T-helper 17 cell (primary cell): Measurements from ENCODE around the gene TMEM238L. TPM values are rescaled to one million over a fixed set of nuclear protein-coding genes. Genes with fewer than 3 reads are reported as not detected.
A peak's percentile ranks its signal among the peaks of the same experiment; 100 is the strongest.
"Not testable (repeated sequence)": the region's sequence is repeated elsewhere in the genome, so short reads cannot be mapped to it uniquely, and the experiment has no call there.

Experiments
- ATAC-seq: fragments of 150-1000 bp; cut with Tn5 transposase; 2 replicates; pipeline ENCODE4 v1.10.0; 2021; ENCODE audit warnings: mild to moderate bottlenecking, moderate library complexity
- DNase-seq, 3 donors: peaks; one replicate each; pipeline versions ENCODE4 v3.0.0 to v3.0.0-alpha.2; 2020 to 2021
- H3K9me3 ChIP-seq: one replicate; pipeline ENCODE4 v1.7.0; 2013; ENCODE audit warnings: low read length, mild to moderate bottlenecking; ENCODE audit not compliant: control insufficient read depth, poor library complexity, severe bottlenecking
- H3K27ac Mint-ChIP-seq: one replicate; pipeline ENCODE4 v1.8.0; 2022; ENCODE audit warnings: mild to moderate bottlenecking, moderate library complexity, mixed read lengths
- H3K27me3 Mint-ChIP-seq: one replicate; pipeline ENCODE4 v1.8.0; 2022; ENCODE audit warnings: mixed read lengths
- H3K36me3 Mint-ChIP-seq: one replicate; pipeline ENCODE4 v1.8.0; 2022; ENCODE audit warnings: low read depth, mixed read lengths
- H3K4me1 Mint-ChIP-seq: one replicate; pipeline ENCODE4 v1.8.0; 2022; ENCODE audit warnings: mild to moderate bottlenecking, mixed read lengths
- H3K4me3 Mint-ChIP-seq: one replicate; pipeline ENCODE4 v1.8.0; 2022; ENCODE audit warnings: mild to moderate bottlenecking, moderate library complexity, mixed read lengths
- total RNA-seq, 4 donors: library from RNA in 2 of 4; stranded (reverse) in 2 of 4; gene quantifications; one replicate each; pipeline ENCODE4 v1.2.3 and lab custom pipeline; 2022 to 2026

The TMEM238L gene, protein sequence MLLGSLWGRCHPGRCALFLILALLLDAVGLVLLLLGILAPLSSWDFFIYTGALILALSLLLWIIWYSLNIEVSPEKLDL
- total RNA-seq = not detected
- total RNA-seq (lab: John Stamatoyannopoulos, UW) = 0 reads per million in 2 donors

DNA sequence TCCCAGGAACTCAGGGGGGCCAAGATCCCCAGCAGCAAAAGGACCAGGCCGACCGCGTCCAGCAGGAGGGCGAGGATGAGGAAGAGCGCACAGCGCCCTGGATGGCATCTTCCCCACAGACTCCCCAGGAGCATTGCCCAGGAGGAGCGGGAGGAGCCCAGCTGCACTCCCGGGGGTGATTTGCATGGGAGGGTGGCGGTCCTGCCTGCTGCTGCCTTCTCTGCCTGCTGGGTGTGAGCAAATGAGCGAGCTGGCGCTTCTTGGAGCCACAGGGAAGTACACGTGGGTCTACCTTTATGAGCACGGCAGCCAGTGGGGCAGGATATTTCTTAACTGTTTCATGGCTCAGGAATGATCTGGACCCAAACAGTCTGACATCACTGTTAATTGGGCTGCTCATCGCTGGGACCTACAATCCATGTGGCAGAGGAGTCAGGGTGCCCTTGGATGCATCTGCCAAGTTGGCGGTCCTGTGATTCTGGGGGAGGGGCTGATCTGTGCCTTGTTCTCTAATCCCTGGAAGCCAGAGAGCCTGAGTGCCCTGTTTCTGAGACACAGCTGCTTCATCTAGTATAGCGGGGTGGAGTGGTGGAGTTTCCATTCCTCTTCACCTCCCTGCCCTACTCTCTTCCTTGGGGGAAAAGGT, at the start of gene TMEM238L:
Gene TMEM238L, minus strand, starts transcription at position 270 of the 646 bp plus-strand sequence. Its CDS starts 136 bp downstream, at position 134.
- peaks cover 2% of the 10 kb centered on the region for H3K4me1 Mint-ChIP-seq
- no peaks in the 10 kb centered on the region for H3K9me3 ChIP-seq
- H3K27ac Mint-ChIP-seq = no peak within 1 kb of the TSS
- no peak within 1 kb of the TSS for H3K4me3 Mint-ChIP-seq
- ATAC-seq (no peak), DNase-seq (no peak)
- no peaks in the 10 kb centered on the region for H3K36me3 Mint-ChIP-seq
- peaks cover 9% of the 10 kb centered on the region for H3K27me3 Mint-ChIP-seq

DNA sequence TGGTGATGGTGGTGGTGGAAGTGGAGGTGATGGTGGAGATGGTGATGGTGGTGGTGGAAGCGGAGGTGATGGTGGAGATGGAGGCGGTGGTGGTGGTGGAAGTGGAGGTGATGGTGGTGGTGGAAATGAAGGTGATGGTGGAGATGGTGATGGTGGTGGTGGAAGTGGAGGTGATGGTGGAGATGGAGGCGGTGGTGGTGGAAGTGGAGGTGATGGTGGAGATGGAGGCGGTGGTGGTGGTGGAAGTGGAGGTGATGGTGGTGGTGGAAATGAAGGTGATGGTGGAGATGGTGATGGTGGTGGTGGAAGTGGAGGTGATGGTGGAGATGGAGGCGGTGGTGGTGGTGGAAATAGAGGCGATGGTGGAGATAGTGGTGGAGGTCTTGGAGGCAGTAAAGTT, 42.7 kb upstream of the TMEM238L start:
- H3K27me3 Mint-ChIP-seq = peaks cover 43% of the 10 kb centered on the region
- not testable (repeated sequence) for H3K4me1 Mint-ChIP-seq, DNase-seq, ATAC-seq, H3K27ac Mint-ChIP-seq, H3K9me3 ChIP-seq, H3K36me3 Mint-ChIP-seq
- peak overlapping the region; percentile 10 for H3K4me3 Mint-ChIP-seq

DNA sequence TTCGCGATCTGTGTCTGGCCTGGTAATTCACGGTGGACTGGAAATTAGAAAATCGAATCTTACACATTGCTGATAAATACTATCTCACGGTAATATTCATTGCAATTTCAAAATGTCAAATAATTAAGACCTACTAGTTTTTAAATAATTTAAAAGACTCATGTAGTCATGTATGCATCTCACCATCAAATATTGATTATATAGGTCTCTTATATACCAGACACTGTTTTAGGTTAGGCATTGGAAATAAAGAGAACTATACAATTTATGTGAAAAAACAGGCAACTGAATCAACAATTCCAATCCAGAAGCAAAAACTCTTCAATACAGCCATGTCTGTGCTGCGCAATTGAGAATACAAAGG, 41.5 kb upstream of the TMEM238L start:
- peak overlapping the region; percentile 91 for H3K4me3 Mint-ChIP-seq
- H3K27me3 Mint-ChIP-seq = peaks cover 30% of the 10 kb centered on the region
- H3K9me3 ChIP-seq = no peaks in the 10 kb centered on the region
- H3K27ac Mint-ChIP-seq = peak overlapping the region; percentile 39
- no peak for ATAC-seq
- peaks cover 7% of the 10 kb centered on the region for H3K4me1 Mint-ChIP-seq
- no peak for DNase-seq
- peaks cover 4% of the 10 kb centered on the region for H3K36me3 Mint-ChIP-seq

DNA sequence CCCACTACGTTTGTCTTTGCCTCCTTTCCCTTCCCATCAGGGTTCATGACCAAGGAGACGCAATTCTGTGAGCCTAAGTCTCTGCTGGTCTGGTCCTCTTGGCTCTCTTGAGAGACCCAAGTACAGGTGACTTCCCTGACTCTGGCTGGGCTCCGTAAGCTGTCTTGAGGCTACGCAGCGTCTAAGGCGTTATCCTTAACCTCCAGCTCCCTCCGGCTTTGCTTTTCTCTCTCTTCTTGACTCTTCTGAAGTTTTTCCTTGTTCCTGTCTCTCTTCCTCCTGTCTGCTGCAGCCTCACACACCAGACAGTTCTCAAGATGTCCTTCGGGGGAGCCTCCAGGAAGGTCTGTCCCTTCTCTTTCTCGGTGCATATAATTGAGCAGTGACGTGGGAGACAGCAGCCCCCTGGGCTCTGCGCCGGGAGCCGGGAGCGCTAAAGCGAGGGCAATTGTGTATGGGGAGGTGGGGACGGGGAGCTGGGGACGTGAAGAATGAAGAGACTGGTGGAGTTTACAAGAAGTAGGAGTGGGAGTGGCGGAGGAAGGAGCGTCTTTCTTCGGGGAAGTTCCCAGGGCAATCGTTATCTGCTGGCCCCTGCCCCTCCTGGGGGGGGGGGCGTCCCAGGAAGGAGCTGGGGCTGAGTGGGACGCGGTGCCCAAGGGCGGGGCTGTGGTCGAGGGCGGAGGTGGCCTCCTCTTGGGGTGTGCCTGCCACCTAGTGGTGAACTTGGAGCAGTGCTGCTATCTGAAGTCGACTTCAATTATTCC, 40.9 kb upstream of the TMEM238L start:
- Mint-ChIP-seq H3K36me3 (peaks cover 4% of the 10 kb centered on the region), H3K4me3 (peak overlapping the region; percentile 91), H3K4me1 (peaks cover 7% of the 10 kb centered on the region), H3K27ac (peak overlapping the region; percentile 39), H3K27me3 (peaks cover 25% of the 10 kb centered on the region)
- peak; percentile 98 for ATAC-seq
- H3K9me3 ChIP-seq = no peaks in the 10 kb centered on the region
- peak; percentile 43 to 59 (median 53) for DNase-seq

DNA sequence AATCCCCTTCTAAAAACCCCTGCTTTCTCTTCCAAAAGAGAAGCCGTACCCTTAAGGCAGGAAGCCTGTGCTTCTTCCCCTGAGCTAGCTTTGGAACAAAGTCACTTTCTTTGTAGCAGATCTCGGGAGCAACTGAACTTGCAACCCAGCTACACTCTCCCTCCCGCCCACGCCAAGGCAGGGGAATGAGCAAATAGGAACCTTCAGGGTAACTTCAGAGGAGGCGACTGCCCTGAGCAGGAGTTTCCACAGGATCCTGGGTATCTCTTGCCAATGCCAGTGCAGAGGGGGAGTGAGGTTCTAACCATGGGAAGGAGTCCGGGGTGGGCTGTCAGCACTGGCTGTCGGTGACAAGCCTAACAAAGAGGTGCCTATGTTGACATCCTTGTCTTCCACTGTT, 39.9 kb upstream of the TMEM238L start:
- no peak overlapping the region for H3K27ac Mint-ChIP-seq
- H3K9me3 ChIP-seq = no peaks in the 10 kb centered on the region
- DNase-seq (no peak), ATAC-seq (no peak)
- H3K36me3 Mint-ChIP-seq = peaks cover 4% of the 10 kb centered on the region
- H3K27me3 Mint-ChIP-seq = peaks cover 18% of the 10 kb centered on the region
- H3K4me1 Mint-ChIP-seq = peaks cover 7% of the 10 kb centered on the region
- H3K4me3 Mint-ChIP-seq = no peak overlapping the region

DNA sequence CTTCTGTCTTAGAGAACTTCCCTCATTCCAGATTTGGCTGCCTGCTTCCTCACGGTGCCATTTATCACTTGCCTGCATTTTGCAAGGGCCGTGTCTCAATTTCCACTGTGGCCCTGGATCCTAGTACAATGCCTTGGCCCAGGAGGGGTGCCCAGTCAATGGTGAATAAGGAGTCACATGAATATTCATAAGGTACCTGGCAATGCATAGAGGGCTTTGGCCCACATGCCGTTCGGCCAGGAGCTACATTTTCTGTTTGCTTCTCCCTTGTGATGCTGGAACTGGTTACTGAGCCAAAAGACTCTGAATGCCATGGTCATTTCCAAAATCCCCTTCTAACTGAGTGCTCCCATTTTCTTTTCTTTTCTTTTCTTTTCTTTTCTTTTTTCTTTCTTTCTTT, 38.8 kb upstream of the TMEM238L start:
- H3K9me3 ChIP-seq = no peaks in the 10 kb centered on the region
- ATAC-seq (no peak), DNase-seq (no peak)
- Mint-ChIP-seq H3K36me3 (peaks cover 4% of the 10 kb centered on the region), H3K27ac (no peak overlapping the region), H3K4me1 (peaks cover 7% of the 10 kb centered on the region), H3K4me3 (no peak overlapping the region), H3K27me3 (peaks cover 29% of the 10 kb centered on the region)

DNA sequence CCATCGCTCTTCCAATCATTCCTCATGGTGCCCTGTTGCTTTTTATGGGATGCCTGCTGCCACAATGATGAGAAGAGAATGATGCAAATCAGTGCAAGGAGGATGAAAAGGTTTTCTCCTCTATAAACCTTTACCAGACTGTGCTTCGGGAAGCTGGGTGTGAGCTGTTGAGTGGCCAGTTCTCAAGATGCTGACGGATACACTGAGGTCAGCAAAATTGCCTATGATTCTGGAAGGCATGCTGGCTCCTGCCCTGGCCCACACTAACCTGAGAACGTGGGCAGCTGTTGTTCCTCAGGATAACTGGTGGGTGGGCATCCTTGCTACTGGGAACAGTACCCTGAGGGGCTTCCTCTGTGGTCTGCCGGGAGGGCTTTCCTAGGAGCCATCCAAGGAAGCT, 34.8 kb upstream of the TMEM238L start:
- Mint-ChIP-seq H3K36me3 (no peaks in the 10 kb centered on the region), H3K27me3 (peaks cover 19% of the 10 kb centered on the region), H3K27ac (no peak overlapping the region), H3K4me3 (no peak overlapping the region), H3K4me1 (no peaks in the 10 kb centered on the region)
- no peaks in the 10 kb centered on the region for H3K9me3 ChIP-seq
- ATAC-seq = no peak
- no peak for DNase-seq

DNA sequence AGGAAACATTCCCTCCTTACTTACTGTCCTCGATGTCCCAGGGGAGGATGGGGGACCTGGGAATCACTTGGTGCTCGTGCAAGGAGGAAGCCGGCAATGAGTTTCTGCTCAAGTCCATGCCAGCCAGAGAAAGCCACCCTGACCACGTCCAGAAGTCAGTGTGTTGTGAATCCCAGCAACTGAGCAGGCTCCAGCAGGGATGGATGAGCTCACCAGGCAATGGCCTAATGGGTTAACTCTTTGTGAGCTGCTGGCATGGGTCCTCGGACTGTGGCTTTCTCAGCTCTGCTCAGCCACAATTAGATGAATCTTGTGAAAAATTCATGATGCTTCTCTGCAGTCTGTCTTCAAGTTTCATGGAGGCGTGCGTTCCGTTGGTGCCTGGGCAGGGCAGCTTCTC, 34.0 kb upstream of the TMEM238L start, which contains the start of gene PIRT:
Gene PIRT, minus strand, starts transcription at position 167 of the 400 bp plus-strand sequence. CDS start 12,442 bp downstream, outside the sequence.
- H3K27ac Mint-ChIP-seq = no peak within 1 kb of the TSS
- no peaks in the 10 kb centered on the region for H3K9me3 ChIP-seq
- no peak within 1 kb of the TSS for H3K4me3 Mint-ChIP-seq
- DNase-seq (no peak), ATAC-seq (no peak)
- H3K36me3 Mint-ChIP-seq = no peaks in the 10 kb centered on the region
- H3K27me3 Mint-ChIP-seq = peaks cover 15% of the 10 kb centered on the region
- H3K4me1 Mint-ChIP-seq = no peaks in the 10 kb centered on the region

DNA sequence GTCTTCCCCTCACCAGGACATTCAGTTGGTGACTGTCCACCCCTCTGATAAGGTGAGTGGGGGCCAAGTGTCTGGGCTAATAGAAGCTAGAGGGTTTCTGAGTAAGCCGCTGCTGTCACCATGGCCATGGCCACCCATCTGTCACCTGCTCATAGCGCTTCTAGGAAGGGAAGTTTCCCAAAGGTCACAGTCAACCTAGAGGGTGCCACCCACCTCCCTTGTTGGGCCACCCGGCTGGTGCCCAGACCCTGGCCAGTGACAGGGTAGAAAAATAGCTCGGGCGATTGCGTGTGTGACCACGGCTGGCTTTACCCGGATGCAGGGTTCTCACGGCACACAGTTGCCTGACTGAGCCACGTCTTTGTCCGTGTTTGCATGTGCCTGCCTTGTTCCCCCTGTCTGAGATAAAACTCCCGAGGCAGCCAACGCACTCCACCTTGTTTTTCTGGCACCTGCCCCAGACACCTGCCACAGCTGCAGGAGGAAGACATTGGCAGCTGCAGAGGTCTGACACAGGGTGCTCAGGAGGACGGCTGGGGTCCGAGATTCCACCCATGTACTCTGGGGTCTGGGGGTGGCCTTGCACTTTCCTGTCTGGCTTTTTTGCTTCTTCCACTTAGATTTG, 33.2 kb upstream of the TMEM238L start:
- no peak overlapping the region for H3K27ac Mint-ChIP-seq

DNA sequence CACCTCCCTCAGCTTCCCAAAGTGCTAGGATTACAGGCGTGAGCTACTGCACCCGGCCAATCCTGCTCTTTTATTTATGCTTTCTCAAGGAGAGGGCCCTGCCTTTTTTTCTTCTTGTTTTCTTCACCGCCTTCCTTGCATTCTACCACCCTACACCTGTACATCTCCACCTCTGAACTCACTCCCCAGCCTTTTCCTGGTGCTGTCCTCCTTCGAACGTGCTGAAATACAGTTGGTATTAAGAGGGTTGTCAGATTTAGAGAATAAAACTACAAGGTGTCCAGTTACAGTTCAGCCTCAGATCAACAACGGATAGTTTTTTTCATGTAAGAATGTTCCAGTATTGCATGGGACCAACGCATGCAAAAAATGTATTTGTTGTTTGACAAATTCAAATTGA, 32.2 kb upstream of the TMEM238L start:
- Mint-ChIP-seq H3K27me3 (peaks cover 22% of the 10 kb centered on the region), H3K4me1 (no peaks in the 10 kb centered on the region), H3K27ac (no peak overlapping the region), H3K4me3 (no peak overlapping the region), H3K36me3 (no peaks in the 10 kb centered on the region)
- DNase-seq (no peak), ATAC-seq (no peak)
- no peaks in the 10 kb centered on the region for H3K9me3 ChIP-seq

More for the DNA sequence above, 33.2 kb upstream of the TMEM238L start:
- no peaks in the 10 kb centered on the region for H3K9me3 ChIP-seq
- Mint-ChIP-seq H3K36me3 (no peaks in the 10 kb centered on the region), H3K27me3 (peaks cover 15% of the 10 kb centered on the region), H3K4me1 (no peaks in the 10 kb centered on the region), H3K4me3 (no peak overlapping the region)
- no peak for DNase-seq
- no peak for ATAC-seq

DNA sequence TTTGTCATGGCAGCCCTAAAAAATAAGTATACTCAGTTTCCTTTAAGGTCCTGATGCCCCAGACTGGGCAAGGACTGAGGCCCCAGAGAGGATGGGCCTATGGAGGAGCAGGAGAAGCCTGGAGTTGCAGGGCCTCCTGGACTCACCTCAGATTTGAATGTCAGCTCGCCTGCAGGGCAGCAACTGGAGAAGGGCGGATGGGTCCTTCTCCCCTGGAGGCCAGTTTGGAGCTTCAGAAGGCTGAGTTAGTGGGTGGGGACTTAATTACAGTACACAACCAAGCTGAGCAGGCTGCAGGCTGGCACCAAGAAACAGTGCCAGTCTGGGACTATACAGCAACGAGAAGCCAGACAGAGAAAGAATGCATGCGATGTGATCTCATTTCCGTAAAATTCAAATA, 27.8 kb upstream of the TMEM238L start:
- Mint-ChIP-seq H3K4me3 (no peak overlapping the region), H3K4me1 (no peaks in the 10 kb centered on the region), H3K36me3 (no peaks in the 10 kb centered on the region), H3K27me3 (peaks cover 34% of the 10 kb centered on the region), H3K27ac (no peak overlapping the region)
- no peaks in the 10 kb centered on the region for H3K9me3 ChIP-seq
- ATAC-seq (no peak), DNase-seq (no peak)

DNA sequence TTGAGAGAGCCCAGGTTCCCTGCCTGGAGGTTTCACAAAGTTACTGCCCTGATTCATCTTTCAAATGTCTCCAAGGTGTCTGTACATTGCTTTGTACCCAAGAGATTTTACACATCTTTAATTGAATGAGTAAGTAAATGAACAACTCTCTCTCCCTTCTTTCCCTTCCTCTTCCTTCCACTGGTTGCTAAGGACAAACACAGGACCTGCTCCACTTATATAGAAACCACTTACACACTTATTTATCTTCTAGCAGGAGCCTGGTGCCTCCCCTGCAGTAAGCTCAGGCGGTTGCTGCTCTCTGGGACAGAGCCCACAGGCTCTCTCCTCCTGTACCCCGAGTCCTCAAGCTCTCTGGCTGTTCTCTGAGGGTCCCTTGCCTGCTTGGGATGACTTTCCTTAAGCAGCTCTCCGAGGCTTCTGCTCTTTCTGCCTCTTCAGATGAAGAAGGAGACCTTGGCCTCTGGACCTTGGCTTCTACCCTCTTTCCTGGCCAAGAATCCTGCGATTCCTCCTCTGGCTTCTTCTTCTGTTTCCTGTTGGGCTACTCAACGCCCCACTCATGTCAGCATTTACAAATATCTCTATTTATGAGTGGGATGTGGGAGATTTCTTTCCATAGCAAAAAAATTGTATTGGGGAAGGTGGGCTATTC, 24.1 kb upstream of the TMEM238L start:
- no peaks in the 10 kb centered on the region for H3K9me3 ChIP-seq
- no peak for ATAC-seq
- DNase-seq = no peak
- Mint-ChIP-seq H3K27ac (no peak overlapping the region), H3K36me3 (no peaks in the 10 kb centered on the region), H3K4me3 (no peak overlapping the region), H3K27me3 (peaks cover 46% of the 10 kb centered on the region), H3K4me1 (no peaks in the 10 kb centered on the region)

DNA sequence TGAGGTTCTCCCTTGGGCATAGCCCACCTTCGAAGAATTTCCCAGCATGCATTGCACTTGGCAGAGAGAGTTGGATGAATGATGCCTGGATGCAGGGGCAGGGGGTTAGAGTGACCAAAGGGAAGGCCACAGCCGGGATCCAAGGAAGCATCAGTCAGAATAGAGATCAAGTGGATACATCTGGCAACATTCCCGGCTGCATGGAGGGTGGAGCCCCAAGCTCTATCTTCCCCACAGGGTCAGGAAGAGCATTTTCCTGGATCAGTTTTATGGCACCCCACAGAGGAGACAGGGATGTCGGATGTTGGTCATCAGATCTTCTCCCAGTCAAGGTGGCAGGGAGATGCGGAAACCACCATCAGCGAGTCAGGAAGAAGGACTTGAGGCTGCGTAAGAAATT, 21.0 kb upstream of the TMEM238L start:
- H3K9me3 ChIP-seq = no peaks in the 10 kb centered on the region
- DNase-seq (no peak), ATAC-seq (no peak)
- H3K36me3 Mint-ChIP-seq = no peaks in the 10 kb centered on the region
- no peak overlapping the region for H3K4me3 Mint-ChIP-seq
- peaks cover 48% of the 10 kb centered on the region for H3K27me3 Mint-ChIP-seq
- no peaks in the 10 kb centered on the region for H3K4me1 Mint-ChIP-seq
- no peak overlapping the region for H3K27ac Mint-ChIP-seq
